ENCODE results near the gene DENND5B.

The DENND5B gene

GRCh38 chr12:31588976-31589375 is 2.0 kb downstream of the DENND5B start:
- CTCF ChIA-PET, result no interaction called here
- DNase-seq (ENCODE audit: extremely low spot score), result no peak
- no peak for TF ChIP-seq TARDBP (IDR thresholded peaks at IDR 0.05)
- no peak for TF ChIP-seq HDGF (IDR thresholded peaks at IDR 0.05; ENCODE audit: borderline replicate concordance)
- TF ChIP-seq SP1 (IDR thresholded peaks at IDR 0.05), result no peak
- TF ChIP-seq FOXM1 (IDR thresholded peaks at IDR 0.05; ENCODE audit: borderline replicate concordance), result no peak
- TF ChIP-seq PKNOX1 (IDR thresholded peaks at IDR 0.05), result no peak
- TF ChIP-seq CTBP1 (IDR thresholded peaks at IDR 0.05; ENCODE audit: borderline replicate concordance), result no peak
- TF ChIP-seq NFRKB (IDR thresholded peaks at IDR 0.05), result no peak
- no peak for TF ChIP-seq ELF4 (IDR thresholded peaks at IDR 0.05)
- TF ChIP-seq LEF1 (IDR thresholded peaks at IDR 0.05; ENCODE audit: borderline replicate concordance), result no peak
- TF ChIP-seq BHLHE40 (IDR thresholded peaks at IDR 0.05; ENCODE audit: borderline replicate concordance), result no peak
- no peak for TF ChIP-seq L3MBTL2 (conservative IDR thresholded peaks at IDR 0.05)
- no peak for TF ChIP-seq ZNF384 (IDR thresholded peaks at IDR 0.05)
- TF ChIP-seq FOXK2 (IDR thresholded peaks at IDR 0.05), result no peak
- TF ChIP-seq ARNT (IDR thresholded peaks at IDR 0.05), result no peak
- TF ChIP-seq FOXA1 (IDR thresholded peaks at IDR 0.05), result no peak
- POLR2A ChIA-PET, result no interaction called here

GRCh38 chr12:31586728-31587127 is 4.2 kb downstream of the DENND5B start:
- ChIA-PET CTCF (no interaction called here), POLR2A (no interaction called here)
- TF ChIP-seq CTBP1 (IDR thresholded peaks at IDR 0.05; ENCODE audit: borderline replicate concordance), result no peak
- no peak for TF ChIP-seq FOXK2 (IDR thresholded peaks at IDR 0.05)
- TF ChIP-seq L3MBTL2 (conservative IDR thresholded peaks at IDR 0.05), result no peak
- no peak for TF ChIP-seq ELF4 (IDR thresholded peaks at IDR 0.05)
- TF ChIP-seq HDGF (IDR thresholded peaks at IDR 0.05; ENCODE audit: borderline replicate concordance), result no peak
- no peak for TF ChIP-seq ZNF384 (IDR thresholded peaks at IDR 0.05)
- TF ChIP-seq PKNOX1 (IDR thresholded peaks at IDR 0.05), result no peak
- no peak for TF ChIP-seq FOXA1 (IDR thresholded peaks at IDR 0.05)
- no peak for TF ChIP-seq SP1 (IDR thresholded peaks at IDR 0.05)
- TF ChIP-seq FOXM1 (IDR thresholded peaks at IDR 0.05; ENCODE audit: borderline replicate concordance), result no peak
- no peak for TF ChIP-seq TARDBP (IDR thresholded peaks at IDR 0.05)
- no peak for TF ChIP-seq BHLHE40 (IDR thresholded peaks at IDR 0.05; ENCODE audit: borderline replicate concordance)
- TF ChIP-seq LEF1 (IDR thresholded peaks at IDR 0.05; ENCODE audit: borderline replicate concordance), result no peak
- TF ChIP-seq NFRKB (IDR thresholded peaks at IDR 0.05), result no peak
- no peak for TF ChIP-seq SUZ12 (IDR thresholded peaks at IDR 0.05)
- no peak for TF ChIP-seq ARNT (IDR thresholded peaks at IDR 0.05)
- no peak for DNase-seq (ENCODE audit: extremely low spot score)

GRCh38 chr12:31585895-31586294 is 5.0 kb downstream of the DENND5B start:
- no peak for DNase-seq (ENCODE audit: extremely low spot score)
- CTCF ChIA-PET, result no interaction called here
- POLR2A ChIA-PET, result no interaction called here
- TF ChIP-seq LEF1 (IDR thresholded peaks at IDR 0.05; ENCODE audit: borderline replicate concordance), result no peak
- TF ChIP-seq HDGF (IDR thresholded peaks at IDR 0.05; ENCODE audit: borderline replicate concordance), result no peak
- no peak for TF ChIP-seq FOXM1 (IDR thresholded peaks at IDR 0.05; ENCODE audit: borderline replicate concordance)
- no peak for TF ChIP-seq SUZ12 (IDR thresholded peaks at IDR 0.05)
- no peak for TF ChIP-seq ZNF384 (IDR thresholded peaks at IDR 0.05)
- TF ChIP-seq CTBP1 (IDR thresholded peaks at IDR 0.05; ENCODE audit: borderline replicate concordance), result no peak
- no peak for TF ChIP-seq NFRKB (IDR thresholded peaks at IDR 0.05)
- TF ChIP-seq ARNT (IDR thresholded peaks at IDR 0.05), result no peak

- no peak for DNase-seq (ENCODE audit: extremely low spot score)
- ChIA-PET POLR2A (no interaction called here), CTCF (no interaction called here)
- TF ChIP-seq NFRKB (IDR thresholded peaks at IDR 0.05), result no peak
- TF ChIP-seq ZNF384 (IDR thresholded peaks at IDR 0.05), result no peak
- TF ChIP-seq ELF4 (IDR thresholded peaks at IDR 0.05), result no peak
- TF ChIP-seq TARDBP (IDR thresholded peaks at IDR 0.05), result no peak
- TF ChIP-seq FOXA1 (IDR thresholded peaks at IDR 0.05), result no peak
- no peak for TF ChIP-seq SUZ12 (IDR thresholded peaks at IDR 0.05)
- no peak for TF ChIP-seq L3MBTL2 (conservative IDR thresholded peaks at IDR 0.05)
These were observed 5.7 kb downstream of the DENND5B start for GRCh38 chr12:31585271-31585670.

GRCh38 chr12:31584782-31585181 is 6.2 kb downstream of the DENND5B start:
- CTCF ChIA-PET, result no interaction called here
- POLR2A ChIA-PET, result no interaction called here
- DNase-seq (ENCODE audit: extremely low spot score), result no peak
- TF ChIP-seq L3MBTL2 (conservative IDR thresholded peaks at IDR 0.05), result no peak
- no peak for TF ChIP-seq FOXK2 (IDR thresholded peaks at IDR 0.05)
- no peak for TF ChIP-seq ZNF384 (IDR thresholded peaks at IDR 0.05)
- no peak for TF ChIP-seq PKNOX1 (IDR thresholded peaks at IDR 0.05)
- TF ChIP-seq HDGF (IDR thresholded peaks at IDR 0.05; ENCODE audit: borderline replicate concordance), result no peak
- TF ChIP-seq SUZ12 (IDR thresholded peaks at IDR 0.05), result no peak
- no peak for TF ChIP-seq TARDBP (IDR thresholded peaks at IDR 0.05)
- TF ChIP-seq FOXM1 (IDR thresholded peaks at IDR 0.05; ENCODE audit: borderline replicate concordance), result no peak
- no peak for TF ChIP-seq FOXA1 (IDR thresholded peaks at IDR 0.05)
- TF ChIP-seq ARNT (IDR thresholded peaks at IDR 0.05), result no peak

GRCh38 chr12:31583878-31584277 is 7.1 kb downstream of the DENND5B start:
- CTCF ChIA-PET, result no interaction called here
- no peak for DNase-seq (ENCODE audit: extremely low spot score)
- POLR2A ChIA-PET, result no interaction called here
- TF ChIP-seq HDGF (IDR thresholded peaks at IDR 0.05; ENCODE audit: borderline replicate concordance) (no peak), ARNT (IDR thresholded peaks at IDR 0.05) (no peak), FOXA1 (IDR thresholded peaks at IDR 0.05) (no peak), TARDBP (IDR thresholded peaks at IDR 0.05) (no peak), NFRKB (IDR thresholded peaks at IDR 0.05) (no peak), L3MBTL2 (conservative IDR thresholded peaks at IDR 0.05) (no peak), CTBP1 (IDR thresholded peaks at IDR 0.05; ENCODE audit: borderline replicate concordance) (no peak), ELF4 (IDR thresholded peaks at IDR 0.05) (no peak), FOXM1 (IDR thresholded peaks at IDR 0.05; ENCODE audit: borderline replicate concordance) (no peak), SP1 (IDR thresholded peaks at IDR 0.05) (no peak), LEF1 (IDR thresholded peaks at IDR 0.05; ENCODE audit: borderline replicate concordance) (no peak), BHLHE40 (IDR thresholded peaks at IDR 0.05; ENCODE audit: borderline replicate concordance) (no peak), FOXK2 (IDR thresholded peaks at IDR 0.05) (no peak), SUZ12 (IDR thresholded peaks at IDR 0.05) (no peak), PKNOX1 (IDR thresholded peaks at IDR 0.05) (no peak), ZNF384 (IDR thresholded peaks at IDR 0.05) (no peak)

Measured in HEK293T (cell line).